SU-DHL-6 (cell line): ENCODE data around the gene PEA15.

ENCODE experiments used
- H2AFZ ChIP-seq: fragments of 200-600 bp; sonication (generic); 2 replicates; pipeline ENCODE4 v1.6.1; 2014; ENCODE audit warnings: low read depth, mild to moderate bottlenecking, moderate library complexity, mixed read lengths, antibody characterized with exemption, low read length; ENCODE audit not compliant: severe bottlenecking
- H3F3A ChIP-seq: fragments of 200-600 bp; shearing (Covaris generic); 2 replicates; pipeline ENCODE4 v1.6.0; 2016; ENCODE audit warnings: antibody characterized with exemption, mild to moderate bottlenecking; ENCODE audit not compliant: insufficient read depth
- H3K27ac ChIP-seq: fragments of 200-600 bp; sonication (generic); 2 replicates; pipeline ENCODE4 v1.5.1; 2016; ENCODE audit warnings: low read depth, mild to moderate bottlenecking, low read length, moderate library complexity, mixed read lengths
- H3K27me3 ChIP-seq: fragments of 200-600 bp; sonication (generic), shearing (Covaris generic); 2 replicates; pipeline ENCODE4 v1.6.0; 2014; ENCODE audit warnings: mild to moderate bottlenecking, low read length
- H3K36me3 ChIP-seq: fragments of 200-600 bp; sonication (generic); 2 replicates; pipeline ENCODE4 v1.6.1; 2014; ENCODE audit warnings: mild to moderate bottlenecking, low read length, mixed read lengths
- H3K4me2 ChIP-seq: fragments of 300-600, 200-600 bp; shearing (Covaris generic), sonication (generic); 2 replicates; pipeline ENCODE4 v1.6.0; 2014; ENCODE audit warnings: low read length, low read depth, mild to moderate bottlenecking; ENCODE audit not compliant: poor library complexity, severe bottlenecking
- H3K4me3 ChIP-seq: fragments of 200-600 bp; sonication (generic); 2 replicates; pipeline ENCODE4 v1.5.1; 2014; ENCODE audit warnings: antibody characterized with exemption, low read length, mild to moderate bottlenecking, mixed read lengths; ENCODE audit not compliant: insufficient read depth, poor library complexity, severe bottlenecking
- H3K79me2 ChIP-seq: fragments of 200-600 bp; sonication (generic); 2 replicates; pipeline ENCODE4 v1.6.1; 2014; ENCODE audit warnings: mild to moderate bottlenecking, low read length, moderate library complexity; ENCODE audit not compliant: insufficient read depth
- H3K9ac ChIP-seq: fragments of 200-600 bp; sonication (generic); 2 replicates; pipeline ENCODE4 v1.7.0; 2014; ENCODE audit warnings: mild to moderate bottlenecking, low read length
- H3K9me2 ChIP-seq: fragments of 200-600 bp; sonication (generic); replicated peaks from 2 replicates; pipeline ENCODE4 v1.6.1; 2014; ENCODE audit warnings: low read length; ENCODE audit not compliant: insufficient read depth
- H3K9me3 ChIP-seq: fragments of 200-600 bp; sonication (generic); 2 replicates; pipeline ENCODE4 v1.6.1; 2014; ENCODE audit warnings: low read length, mixed read lengths; ENCODE audit not compliant: insufficient read depth
- H4K20me1 ChIP-seq: fragments of 200-600 bp; sonication (generic); 2 replicates; pipeline ENCODE4 v1.6.1; 2014; ENCODE audit warnings: low read depth, mild to moderate bottlenecking, antibody characterized with exemption, low read length, moderate library complexity, mixed read lengths
- CTCF ChIP-seq: fragments of 200-600 bp; sonication (generic); IDR thresholded peaks from one replicate; pipeline ENCODE4 v1.5.1; 2017; ENCODE audit warnings: antibody characterized with exemption, mild to moderate bottlenecking, low read length, moderate library complexity; ENCODE audit not compliant: insufficient read depth, poor library complexity, severe bottlenecking
- EZH2phosphoT487 ChIP-seq: fragments of 200-600 bp; sonication (generic), shearing (Covaris generic); conservative IDR thresholded peaks from 2 replicates; pipeline ENCODE4 v1.6.1; 2018; ENCODE audit warnings: mild to moderate bottlenecking, antibody characterized with exemption, low read length, moderate library complexity, mixed read lengths

Gene PEA15

GRCh38 chr1:160206036-160206389, 829 bp downstream of the PEA15 start:
- Histone ChIP-seq H3K27me3 (no peaks in the 10 kb centered on the region), H3K9me3 (no peaks in the 10 kb centered on the region), H3K9ac (peak overlapping the region; percentile 93), H3K4me2 (peak overlapping the region; percentile 62), H2AFZ (peak overlapping the region; percentile 77), H3K4me3 (peak overlapping the region; percentile 81), H3K36me3 (no peaks in the 10 kb centered on the region), H4K20me1 (no peaks in the 10 kb centered on the region), H3K27ac (peak overlapping the region; percentile 71), H3F3A (peaks cover 22% of the 10 kb centered on the region), H3K79me2 (peaks cover 8% of the 10 kb centered on the region; the same call in 1 of the 2 replicates), H3K9me2 (no peaks in the 10 kb centered on the region)
- TF ChIP-seq CTCF: no peak

GRCh38 chr1:160206421-160207117, 1.4 kb downstream of the PEA15 start:
- Histone ChIP-seq H3K9ac (peak overlapping the region; percentile 93), H3K4me3 (peak overlapping the region; percentile 81), H2AFZ (no peak overlapping the region), H3K9me2 (no peaks in the 10 kb centered on the region), H3K36me3 (no peaks in the 10 kb centered on the region), H4K20me1 (no peaks in the 10 kb centered on the region), H3K27ac (peak overlapping the region; percentile 71), H3K4me2 (peak overlapping the region; percentile 62), H3K9me3 (no peaks in the 10 kb centered on the region), H3F3A (peaks cover 22% of the 10 kb centered on the region), H3K79me2 (peaks cover 8% of the 10 kb centered on the region; the same call in 1 of the 2 replicates), H3K27me3 (no peaks in the 10 kb centered on the region)
- no peak for TF ChIP-seq CTCF
- TF ChIP-seq EZH2phosphoT487: no peak

GRCh38 chr1:160207118-160207650, 2.0 kb downstream of the PEA15 start:
- Histone ChIP-seq H3K27ac (no peak overlapping the region), H3K9me2 (no peaks in the 10 kb centered on the region), H3K9me3 (no peaks in the 10 kb centered on the region), H3K4me3 (no peak overlapping the region), H3K79me2 (peaks cover 8% of the 10 kb centered on the region; the same call in 1 of the 2 replicates), H3K9ac (no peak overlapping the region), H4K20me1 (no peaks in the 10 kb centered on the region), H3K4me2 (no peak overlapping the region), H3F3A (peaks cover 22% of the 10 kb centered on the region), H3K36me3 (peaks cover 2% of the 10 kb centered on the region; the same call in 1 of the 2 replicates), H3K27me3 (no peaks in the 10 kb centered on the region), H2AFZ (no peak overlapping the region)
- TF ChIP-seq EZH2phosphoT487 (no peak), CTCF (no peak)
